ENCODE measurements around the gene ATP6V0E2.

Gene ATP6V0E2

DNA sequence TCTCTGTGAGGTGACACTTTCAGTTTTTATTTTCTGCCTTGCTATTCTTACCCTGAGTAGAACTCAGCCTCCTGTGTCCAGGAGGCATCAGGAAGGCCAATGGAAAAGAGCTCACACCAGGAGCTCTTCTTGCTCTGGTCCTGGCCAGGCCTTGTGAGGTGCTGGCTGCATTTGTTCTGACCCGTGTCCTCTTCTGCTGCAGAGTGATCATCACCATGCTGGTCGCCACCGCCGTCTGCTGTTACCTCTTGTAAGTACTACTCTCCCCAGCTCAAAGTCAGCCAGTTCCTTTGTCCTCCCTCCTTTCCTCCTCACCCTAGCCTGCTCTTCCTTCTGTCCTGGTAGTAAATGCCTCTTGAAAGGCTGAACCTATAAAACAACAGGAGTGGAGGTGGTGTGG, 1.6 kb downstream of the ATP6V0E2 start:
- H3K36me3 Mint-ChIP-seq (ENCODE audit: low read depth): peaks cover 5% of the 10 kb centered on the region
- peak overlapping the region; percentile 85 for H3K4me3 Mint-ChIP-seq
- peaks cover 18% of the 10 kb centered on the region for H3K27me3 Mint-ChIP-seq (ENCODE audit: low read depth, poor library complexity)
- H3K27ac Mint-ChIP-seq: no peak overlapping the region
- no peak for DNase-seq
- TF ChIP-seq, protein P1, sequence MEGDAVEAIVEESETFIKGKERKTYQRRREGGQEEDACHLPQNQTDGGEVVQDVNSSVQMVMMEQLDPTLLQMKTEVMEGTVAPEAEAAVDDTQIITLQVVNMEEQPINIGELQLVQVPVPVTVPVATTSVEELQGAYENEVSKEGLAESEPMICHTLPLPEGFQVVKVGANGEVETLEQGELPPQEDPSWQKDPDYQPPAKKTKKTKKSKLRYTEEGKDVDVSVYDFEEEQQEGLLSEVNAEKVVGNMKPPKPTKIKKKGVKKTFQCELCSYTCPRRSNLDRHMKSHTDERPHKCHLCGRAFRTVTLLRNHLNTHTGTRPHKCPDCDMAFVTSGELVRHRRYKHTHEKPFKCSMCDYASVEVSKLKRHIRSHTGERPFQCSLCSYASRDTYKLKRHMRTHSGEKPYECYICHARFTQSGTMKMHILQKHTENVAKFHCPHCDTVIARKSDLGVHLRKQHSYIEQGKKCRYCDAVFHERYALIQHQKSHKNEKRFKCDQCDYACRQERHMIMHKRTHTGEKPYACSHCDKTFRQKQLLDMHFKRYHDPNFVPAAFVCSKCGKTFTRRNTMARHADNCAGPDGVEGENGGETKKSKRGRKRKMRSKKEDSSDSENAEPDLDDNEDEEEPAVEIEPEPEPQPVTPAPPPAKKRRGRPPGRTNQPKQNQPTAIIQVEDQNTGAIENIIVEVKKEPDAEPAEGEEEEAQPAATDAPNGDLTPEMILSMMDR (IDR thresholded peaks at IDR 0.05): no peak
- H3K4me1 Mint-ChIP-seq: peaks cover 34% of the 10 kb centered on the region
- H3K9me3 Mint-ChIP-seq: no peaks in the 10 kb centered on the region

DNA sequence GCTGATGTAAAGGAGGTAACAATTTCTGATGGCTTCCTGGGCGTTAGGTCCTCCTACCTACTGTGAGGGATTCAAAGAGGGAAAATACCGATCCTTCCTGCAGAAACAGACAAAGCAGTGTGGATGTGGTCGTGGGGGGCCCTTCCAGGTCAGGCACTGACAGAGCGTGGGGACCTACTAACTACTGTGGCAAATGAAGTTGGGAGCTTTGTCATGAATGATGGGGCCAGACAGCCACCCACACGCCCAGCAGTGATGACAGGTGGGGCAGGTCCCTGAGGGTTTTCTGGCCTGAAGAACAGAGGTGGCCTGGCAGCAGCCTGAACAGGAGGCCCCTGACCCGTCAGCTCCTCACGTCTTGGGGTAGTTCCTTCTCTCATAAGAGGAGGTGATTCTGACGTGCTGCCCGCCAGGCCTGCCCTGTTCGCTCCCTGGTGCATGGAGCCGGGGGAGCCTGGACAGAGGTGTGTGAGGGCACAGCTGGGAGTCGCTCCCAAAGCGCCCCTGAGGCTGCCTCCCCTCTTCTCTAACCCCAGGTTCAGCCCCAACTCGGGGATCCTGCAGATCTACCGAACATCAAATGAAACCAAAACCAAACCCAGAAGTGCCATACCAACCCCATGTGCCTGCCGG, 4.2 kb downstream of the ATP6V0E2 start:
- peaks cover 35% of the 10 kb centered on the region for H3K4me1 Mint-ChIP-seq
- peaks cover 5% of the 10 kb centered on the region for H3K36me3 Mint-ChIP-seq (ENCODE audit: low read depth)
- peaks cover 13% of the 10 kb centered on the region for H3K27me3 Mint-ChIP-seq (ENCODE audit: low read depth, poor library complexity)
- no peak overlapping the region for H3K4me3 Mint-ChIP-seq
- H3K27ac Mint-ChIP-seq: no peak overlapping the region
- TF ChIP-seq, protein P1 (IDR thresholded peaks at IDR 0.05): no peak
- no peak for DNase-seq
- no peaks in the 10 kb centered on the region for H3K9me3 Mint-ChIP-seq

DNA sequence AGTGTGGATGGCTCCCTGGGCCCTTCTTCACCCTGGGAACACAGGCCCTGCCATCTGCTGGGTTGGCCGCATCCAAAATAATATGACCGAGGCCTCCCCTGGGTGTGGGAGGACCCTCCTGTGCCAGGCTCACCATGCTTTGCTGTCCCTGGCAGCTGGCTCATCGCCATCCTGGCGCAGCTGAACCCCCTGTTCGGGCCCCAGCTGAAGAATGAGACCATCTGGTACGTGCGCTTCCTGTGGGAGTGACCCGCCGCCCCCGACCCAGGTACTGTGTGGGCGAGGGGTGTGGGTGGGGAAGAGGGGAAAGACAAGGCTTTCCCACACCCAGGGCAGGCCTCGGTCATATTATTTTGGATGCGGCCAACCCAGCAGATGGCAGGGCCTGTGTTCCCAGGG, 4.8 kb downstream of the ATP6V0E2 start:
- TF ChIP-seq, protein P1 (IDR thresholded peaks at IDR 0.05): no peak
- Mint-ChIP-seq H3K27ac (no peak overlapping the region), H3K4me1 (peaks cover 39% of the 10 kb centered on the region), H3K9me3 (no peaks in the 10 kb centered on the region), H3K4me3 (no peak overlapping the region), H3K27me3 (ENCODE audit: low read depth, poor library complexity) (peaks cover 13% of the 10 kb centered on the region), H3K36me3 (ENCODE audit: low read depth) (peaks cover 5% of the 10 kb centered on the region)
- no peak for DNase-seq

DNA sequence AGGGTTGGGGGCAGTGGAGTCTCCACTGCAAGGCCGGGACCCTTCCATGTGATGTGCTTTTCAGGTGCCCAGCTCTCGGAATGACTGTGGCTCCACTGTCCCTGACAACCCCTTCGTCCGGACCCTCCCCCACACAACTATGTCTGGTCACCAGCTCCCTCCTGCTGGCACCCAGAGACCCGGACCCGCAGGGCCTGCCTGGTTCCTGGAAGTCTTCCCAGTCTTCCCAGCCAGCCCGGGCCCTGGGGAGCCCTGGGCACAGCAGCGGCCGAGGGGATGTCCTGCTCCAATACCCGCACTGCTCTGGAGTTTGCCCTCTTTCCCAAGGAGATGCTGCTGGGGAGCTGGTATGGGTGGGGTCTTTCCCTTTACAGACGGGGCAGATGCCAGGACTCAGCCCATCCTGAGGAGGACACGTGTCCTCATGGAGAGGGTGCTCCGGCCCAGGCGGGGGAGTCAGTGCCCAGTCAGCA, 5.5 kb downstream of the ATP6V0E2 start:
- no peak overlapping the region for H3K27ac Mint-ChIP-seq
- TF ChIP-seq, protein P1 (IDR thresholded peaks at IDR 0.05): no peak
- no peaks in the 10 kb centered on the region for H3K9me3 Mint-ChIP-seq
- DNase-seq: no peak
- H3K4me3 Mint-ChIP-seq: no peak overlapping the region
- peaks cover 13% of the 10 kb centered on the region for H3K27me3 Mint-ChIP-seq (ENCODE audit: low read depth, poor library complexity)
- peaks cover 5% of the 10 kb centered on the region for H3K36me3 Mint-ChIP-seq (ENCODE audit: low read depth)
- H3K4me1 Mint-ChIP-seq: peaks cover 34% of the 10 kb centered on the region

DNA sequence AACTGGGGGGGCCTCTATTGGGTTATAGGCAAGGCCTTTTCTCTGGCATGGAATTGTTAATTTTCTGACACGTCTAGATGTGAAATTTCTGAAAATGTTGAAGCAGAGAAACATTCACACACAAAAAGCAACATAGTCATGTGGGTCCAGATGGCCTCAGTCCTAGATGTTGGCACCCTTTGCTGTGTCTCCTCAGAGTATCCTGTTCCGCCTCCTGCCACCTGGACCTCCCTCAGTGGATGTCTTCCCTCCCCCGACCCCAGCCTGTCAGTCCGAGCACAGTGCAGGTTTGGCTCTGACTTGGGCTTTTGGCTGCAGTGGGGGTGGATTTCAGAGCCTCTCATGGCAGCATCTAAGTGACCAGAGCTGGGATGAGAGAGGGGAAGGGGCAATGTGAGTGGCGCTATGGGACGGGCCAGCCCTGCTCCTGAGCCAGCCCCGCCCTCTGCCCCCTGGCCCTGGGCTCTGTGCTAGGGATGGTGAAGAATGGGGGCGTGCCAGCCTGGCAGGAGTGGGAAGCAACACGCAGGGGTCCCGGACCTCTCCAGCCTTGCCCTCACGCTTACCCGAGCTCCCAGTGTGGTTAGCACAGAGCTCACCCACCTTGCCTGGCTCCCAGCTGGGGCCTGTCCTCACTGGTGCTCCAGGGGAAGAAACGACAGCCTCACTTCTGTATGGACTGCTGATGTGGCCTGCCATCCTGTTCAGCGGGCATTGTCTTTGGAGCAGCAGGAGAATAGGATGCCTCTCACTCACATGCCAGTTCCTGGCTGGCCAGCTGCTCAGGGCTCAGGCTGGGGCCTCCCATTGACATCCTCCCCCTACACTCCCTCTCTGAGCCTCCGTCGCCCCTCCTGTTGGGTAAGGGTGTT, 6.2 kb downstream of the ATP6V0E2 start:
- H3K27ac Mint-ChIP-seq: no peak overlapping the region
- H3K4me1 Mint-ChIP-seq: peaks cover 27% of the 10 kb centered on the region
- peaks cover 8% of the 10 kb centered on the region for H3K27me3 Mint-ChIP-seq (ENCODE audit: low read depth, poor library complexity)
- H3K4me3 Mint-ChIP-seq: no peak overlapping the region
- H3K36me3 Mint-ChIP-seq (ENCODE audit: low read depth): peaks cover 5% of the 10 kb centered on the region
- no peak for DNase-seq
- TF ChIP-seq, protein P1 (IDR thresholded peaks at IDR 0.05): no peak
- no peaks in the 10 kb centered on the region for H3K9me3 Mint-ChIP-seq
